Lower leg skin (tissue), 3 donors: Measurements from ENCODE around the gene ICA1.

Experiments
- POLR2A ChIP-seq, 2 donors: fragments of 450-650 bp; IDR thresholded peaks; one replicate each; pipeline ENCODE4 v1.6.1; 2016 to 2017; ENCODE audit warnings: antibody characterized with exemption in 2 of 2, mild to moderate bottlenecking in 1 of 2, moderate library complexity in 1 of 2
- TF ChIP-seq, protein P1 (sequence below), 3 donors: fragments of 450-650 bp; IDR thresholded peaks; one replicate each; pipeline ENCODE4 v1.5.1; 2016; ENCODE audit warnings: antibody characterized with exemption in 3 of 3, mild to moderate bottlenecking in 3 of 3, moderate library complexity in 2 of 3

DNA sequence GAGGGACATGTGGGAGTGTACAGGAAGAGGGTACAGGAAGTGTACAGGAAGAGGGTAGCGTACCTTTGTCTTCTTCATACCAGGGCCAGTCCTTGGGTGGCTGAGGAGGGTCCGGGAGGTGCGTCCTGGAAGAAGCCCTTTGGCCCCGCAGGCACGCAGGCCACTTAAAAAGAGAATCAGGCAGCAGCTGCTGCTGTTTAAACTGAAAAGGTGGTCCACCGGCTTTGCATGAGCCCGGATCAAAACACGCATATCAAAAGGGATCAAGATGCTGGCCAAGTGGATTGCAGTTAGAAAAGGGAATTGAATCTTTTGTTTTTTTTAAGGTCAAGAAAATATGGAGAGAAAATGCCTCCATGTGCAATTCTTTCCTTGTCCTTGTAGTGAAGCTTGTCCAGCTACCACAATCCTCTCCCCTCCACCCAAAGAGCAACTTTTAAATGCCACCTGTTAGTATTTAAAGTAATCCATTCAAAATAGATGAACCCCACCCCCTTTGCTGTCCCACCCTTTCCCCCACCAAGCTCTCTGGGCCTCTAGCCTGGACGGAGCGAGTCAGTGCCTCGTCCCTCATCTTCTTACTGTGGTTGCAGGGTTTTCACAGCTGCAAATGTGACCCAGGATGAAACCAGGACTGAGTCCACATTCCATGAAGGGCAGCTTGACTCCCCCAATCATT, 150.5 kb downstream of the ICA1 start:
- TF ChIP-seq, protein P1, sequence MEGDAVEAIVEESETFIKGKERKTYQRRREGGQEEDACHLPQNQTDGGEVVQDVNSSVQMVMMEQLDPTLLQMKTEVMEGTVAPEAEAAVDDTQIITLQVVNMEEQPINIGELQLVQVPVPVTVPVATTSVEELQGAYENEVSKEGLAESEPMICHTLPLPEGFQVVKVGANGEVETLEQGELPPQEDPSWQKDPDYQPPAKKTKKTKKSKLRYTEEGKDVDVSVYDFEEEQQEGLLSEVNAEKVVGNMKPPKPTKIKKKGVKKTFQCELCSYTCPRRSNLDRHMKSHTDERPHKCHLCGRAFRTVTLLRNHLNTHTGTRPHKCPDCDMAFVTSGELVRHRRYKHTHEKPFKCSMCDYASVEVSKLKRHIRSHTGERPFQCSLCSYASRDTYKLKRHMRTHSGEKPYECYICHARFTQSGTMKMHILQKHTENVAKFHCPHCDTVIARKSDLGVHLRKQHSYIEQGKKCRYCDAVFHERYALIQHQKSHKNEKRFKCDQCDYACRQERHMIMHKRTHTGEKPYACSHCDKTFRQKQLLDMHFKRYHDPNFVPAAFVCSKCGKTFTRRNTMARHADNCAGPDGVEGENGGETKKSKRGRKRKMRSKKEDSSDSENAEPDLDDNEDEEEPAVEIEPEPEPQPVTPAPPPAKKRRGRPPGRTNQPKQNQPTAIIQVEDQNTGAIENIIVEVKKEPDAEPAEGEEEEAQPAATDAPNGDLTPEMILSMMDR (IDR thresholded peaks at IDR 0.05) = no peak
- TF ChIP-seq POLR2A (IDR thresholded peaks at IDR 0.05) = no peak
